NT2/D1 (cell line): ENCODE measurements around the gene NCS1.

Experiments
- DNase-seq: peaks from one replicate; pipeline ENCODE4 v3.0.0-alpha.2; 2011; ENCODE audit warnings: low read depth, low spot score
- H3K27me3 ChIP-seq: 2 replicates; pipeline ENCODE4 v1.6.0; 2011; ENCODE audit warnings: mild to moderate bottlenecking; ENCODE audit not compliant: insufficient read length, insufficient read depth
- H3K36me3 ChIP-seq: 2 replicates; pipeline ENCODE4 v1.6.1; 2011; ENCODE audit warnings: mild to moderate bottlenecking, low read length, mixed read lengths; ENCODE audit not compliant: insufficient read depth, insufficient read length
- H3K4me1 ChIP-seq: 2 replicates; pipeline ENCODE4 v1.5.1; 2011; ENCODE audit not compliant: insufficient read depth, insufficient read length
- H3K4me3 ChIP-seq: 2 replicates; pipeline ENCODE4 v1.5.1; 2011; ENCODE audit warnings: low read depth; ENCODE audit not compliant: insufficient read length
- H3K9ac ChIP-seq: 2 replicates; pipeline ENCODE4 v1.6.0; 2011; ENCODE audit warnings: low read depth; ENCODE audit not compliant: insufficient read length
- H3K9me3 ChIP-seq: 2 replicates; pipeline ENCODE4 v1.5.1; 2011; ENCODE audit warnings: mild to moderate bottlenecking, low read length; ENCODE audit not compliant: insufficient read depth
- SUZ12 ChIP-seq: IDR thresholded peaks from 2 replicates; pipeline ENCODE4 v1.6.1; 2011; ENCODE audit not compliant: insufficient read length, insufficient read depth; ENCODE audit errors: extremely low read depth
- YY1 ChIP-seq: IDR thresholded peaks from 2 replicates; pipeline ENCODE4 v1.6.1; 2011; ENCODE audit not compliant: insufficient read length, insufficient read depth
- ZNF274 ChIP-seq: IDR thresholded peaks from 2 replicates; pipeline ENCODE4 v1.6.1; 2011; ENCODE audit warnings: mild to moderate bottlenecking, low read depth, low read length

The NCS1 gene

GRCh38 chr9:130191068-130191748 is 19.0 kb downstream of the NCS1 start:
- DNase-seq: no peak
- TF ChIP-seq YY1 (no peak), SUZ12 (no peak), ZNF274 (no peak)
- H3K4me1 ChIP-seq: peaks cover 47% of the 10 kb centered on the region
- H3K9me3 ChIP-seq: no peaks in the 10 kb centered on the region
- peak overlapping the region; percentile 25 for H3K9ac ChIP-seq
- H3K27me3 ChIP-seq: no peaks in the 10 kb centered on the region
- no peak overlapping the region for H3K4me3 ChIP-seq
- peaks cover 3% of the 10 kb centered on the region for H3K36me3 ChIP-seq

GRCh38 chr9:130191749-130192120 is 19.5 kb downstream of the NCS1 start:
- no peaks in the 10 kb centered on the region for H3K9me3 ChIP-seq
- peaks cover 41% of the 10 kb centered on the region for H3K4me1 ChIP-seq
- peaks cover 3% of the 10 kb centered on the region for H3K36me3 ChIP-seq
- no peak overlapping the region for H3K4me3 ChIP-seq
- no peaks in the 10 kb centered on the region for H3K27me3 ChIP-seq
- H3K9ac ChIP-seq: peak overlapping the region; percentile 43
- TF ChIP-seq ZNF274 (no peak), SUZ12 (no peak), YY1 (no peak)
- no peak for DNase-seq

- Histone ChIP-seq H3K9me3 (no peaks in the 10 kb centered on the region), H3K36me3 (peaks cover 3% of the 10 kb centered on the region), H3K27me3 (no peaks in the 10 kb centered on the region), H3K4me1 (peaks cover 36% of the 10 kb centered on the region), H3K4me3 (no peak overlapping the region), H3K9ac (peak overlapping the region; percentile 43)
- no peak for TF ChIP-seq SUZ12
- DNase-seq: no peak
Observed at GRCh38 chr9:130192382-130192999, 20.3 kb downstream of the NCS1 start.

- Histone ChIP-seq H3K27me3 (no peaks in the 10 kb centered on the region), H3K9ac (peak overlapping the region; percentile 51), H3K4me1 (peaks cover 35% of the 10 kb centered on the region), H3K9me3 (no peaks in the 10 kb centered on the region), H3K36me3 (peaks cover 3% of the 10 kb centered on the region), H3K4me3 (no peak overlapping the region)
- DNase-seq: no peak
- TF ChIP-seq SUZ12 (no peak), YY1 (no peak), ZNF274 (no peak)
Observed at GRCh38 chr9:130193103-130193502, 20.9 kb downstream of the NCS1 start.

GRCh38 chr9:130193531-130194377 is 21.6 kb downstream of the NCS1 start:
- no peak for TF ChIP-seq YY1
- TF ChIP-seq ZNF274: no peak
- no peak for TF ChIP-seq SUZ12
- DNase-seq: no peak
- H3K9me3 ChIP-seq: no peaks in the 10 kb centered on the region
- peaks cover 6% of the 10 kb centered on the region for H3K36me3 ChIP-seq
- H3K4me3 ChIP-seq: no peak overlapping the region
- peaks cover 39% of the 10 kb centered on the region for H3K4me1 ChIP-seq
- H3K9ac ChIP-seq: peak overlapping the region; percentile 51
- H3K27me3 ChIP-seq: no peaks in the 10 kb centered on the region

GRCh38 chr9:130194378-130194932 is 22.3 kb downstream of the NCS1 start:
- H3K9me3 ChIP-seq: no peaks in the 10 kb centered on the region
- no peak overlapping the region for H3K4me3 ChIP-seq
- H3K27me3 ChIP-seq: no peaks in the 10 kb centered on the region
- TF ChIP-seq SUZ12: no peak
- no peak for TF ChIP-seq ZNF274
- TF ChIP-seq YY1: no peak
- peaks cover 39% of the 10 kb centered on the region for H3K4me1 ChIP-seq
- H3K36me3 ChIP-seq: peaks cover 6% of the 10 kb centered on the region
- H3K9ac ChIP-seq: peak overlapping the region; percentile 33
- no peak for DNase-seq

GRCh38 chr9:130195638-130196037 is 23.4 kb downstream of the NCS1 start:
- H3K4me3 ChIP-seq: no peak overlapping the region
- H3K36me3 ChIP-seq: peaks cover 6% of the 10 kb centered on the region
- H3K9ac ChIP-seq: no peak overlapping the region
- DNase-seq: no peak
- H3K4me1 ChIP-seq: peaks cover 41% of the 10 kb centered on the region
- TF ChIP-seq YY1 (no peak), SUZ12 (no peak), ZNF274 (no peak)
- no peaks in the 10 kb centered on the region for H3K9me3 ChIP-seq
- H3K27me3 ChIP-seq: no peaks in the 10 kb centered on the region
